HEK293T (cell line): Measurements from ENCODE around the gene EPOP.

ENCODE experiments used
- CTCF ChIA-PET: fragments of 350-600 bp; formaldehyde crosslinking; extraction: SDS; loops from one replicate; lab custom pipeline; 2021; ENCODE audit warnings: antibody characterized with exemption, inconsistent platforms; lab: Yijun Ruan, JAX
- POLR2A ChIA-PET: fragments of 350-600 bp; formaldehyde crosslinking; extraction: SDS; loops from one replicate; lab custom pipeline; 2020; ENCODE audit warnings: antibody characterized with exemption, inconsistent platforms; lab: Yijun Ruan, JAX
- DNase-seq: peaks from one replicate; pipeline ENCODE4 v3.0.0; 2012; ENCODE audit warnings: mixed read lengths; ENCODE audit errors: extremely low spot score
- ARNT ChIP-seq: fragments of 450-650 bp; IDR thresholded peaks from 2 replicates; pipeline ENCODE4 v1.6.1; 2017; ENCODE audit warnings: mild to moderate bottlenecking
- BHLHE40 ChIP-seq: fragments of 450-650 bp; IDR thresholded peaks from 2 replicates; pipeline ENCODE4 v1.6.1; 2016; ENCODE audit warnings: mild to moderate bottlenecking, moderate library complexity, borderline replicate concordance
- CTBP1 ChIP-seq: fragments of 450-650 bp; IDR thresholded peaks from 2 replicates; pipeline ENCODE4 v1.6.1; 2016; ENCODE audit warnings: borderline replicate concordance
- ELF4 ChIP-seq: fragments of 450-650 bp; IDR thresholded peaks from 2 replicates; pipeline ENCODE4 v1.6.1; 2017; ENCODE audit warnings: antibody characterized with exemption
- FOXA1 ChIP-seq: fragments of 450-650 bp; IDR thresholded peaks from 2 replicates; pipeline ENCODE4 v1.6.1; 2016; ENCODE audit warnings: mild to moderate bottlenecking
- FOXK2 ChIP-seq: fragments of 450-650 bp; IDR thresholded peaks from 2 replicates; pipeline ENCODE4 v1.6.1; 2016; ENCODE audit warnings: mild to moderate bottlenecking
- FOXM1 ChIP-seq: fragments of 450-650 bp; IDR thresholded peaks from 2 replicates; pipeline ENCODE4 v1.6.1; 2017; ENCODE audit warnings: mild to moderate bottlenecking, borderline replicate concordance
- HDGF ChIP-seq: fragments of 450-650 bp; IDR thresholded peaks from 2 replicates; pipeline ENCODE4 v1.6.1; 2017; ENCODE audit warnings: antibody characterized with exemption, borderline replicate concordance
- L3MBTL2 ChIP-seq: fragments of 450-650 bp; conservative IDR thresholded peaks from 2 replicates; pipeline ENCODE4 v1.6.1; 2016; ENCODE audit warnings: mild to moderate bottlenecking
- LEF1 ChIP-seq: fragments of 450-650 bp; IDR thresholded peaks from 2 replicates; pipeline ENCODE4 v1.6.1; 2017; ENCODE audit warnings: mild to moderate bottlenecking, borderline replicate concordance
- NFRKB ChIP-seq: fragments of 450-650 bp; IDR thresholded peaks from 2 replicates; pipeline ENCODE4 v1.6.1; 2016; ENCODE audit warnings: mild to moderate bottlenecking, moderate library complexity
- PKNOX1 ChIP-seq: fragments of 450-650 bp; IDR thresholded peaks from 2 replicates; pipeline ENCODE4 v1.6.1; 2016
- SP1 ChIP-seq: fragments of 450-650 bp; IDR thresholded peaks from 2 replicates; pipeline ENCODE4 v1.6.1; 2017
- SUZ12 ChIP-seq: fragments of 450-650 bp; IDR thresholded peaks from 2 replicates; pipeline ENCODE4 v1.6.1; 2016; ENCODE audit warnings: mild to moderate bottlenecking
- TARDBP ChIP-seq: fragments of 450-650 bp; IDR thresholded peaks from 2 replicates; pipeline ENCODE4 v1.6.1; 2016
- ZNF384 ChIP-seq: fragments of 450-650 bp; IDR thresholded peaks from 2 replicates; pipeline ENCODE4 v1.6.1; 2016

Gene EPOP

GRCh38 chr17:38705803-38706504 is 31.2 kb upstream of the EPOP start:
- POLR2A ChIA-PET, result interaction anchor here (0.6 to 2.6 kb wide), 13 partner anchors 8 to 164 kb away, joined by 3 to 12 read pairs (median 6); partner anchors contain the start of genes LASP1 and PSMB3
- CTCF ChIA-PET, result interaction anchor here (0.5 to 1.2 kb wide), 2 partner anchors 23 to 211 kb away, joined by 3 read pairs; no protein-coding TSS in a partner anchor

GRCh38 chr17:38705523-38705802 is 30.7 kb upstream of the EPOP start:
- no peak for DNase-seq
- TF ChIP-seq LEF1 (no peak), ARNT (no peak), TARDBP (no peak), BHLHE40 (no peak)
- CTCF ChIA-PET, result interaction anchor here (0.6 to 1.1 kb wide), 2 partner anchors 29 to 41 kb away, joined by 3 read pairs; no protein-coding TSS in a partner anchor
- POLR2A ChIA-PET, result interaction anchor here (1.0 to 2.8 kb wide), 15 partner anchors 9 to 164 kb away, joined by 3 to 12 read pairs (median 7); partner anchors contain the start of genes EPOP, LASP1 and PSMB3

More at GRCh38 chr17:38705803-38706504, 31.2 kb upstream of the EPOP start:
- 0 out of 2 replicates have a peak, but pooled peaks have one; percentile 7 for TF ChIP-seq FOXM1
- TF ChIP-seq ZNF384, result no peak
- no peak for TF ChIP-seq NFRKB
- TF ChIP-seq BHLHE40, result no peak
- peak; percentile 44; the same call in 1 of the 2 replicates for TF ChIP-seq L3MBTL2
- no peak for TF ChIP-seq HDGF
- no peak for DNase-seq

GRCh38 chr17:38704606-38705522 is 30.1 kb upstream of the EPOP start, which contains the start of gene MLLT6:
Gene MLLT6 (plus strand): TSS chr17:38705273. CDS start chr17:38705633, 360 bp downstream.
- DNase-seq, result peak; percentile 69
- ChIA-PET CTCF (interaction anchor here (0.6 to 1.1 kb wide), 2 partner anchors 28 to 40 kb away, joined by 3 read pairs; no protein-coding TSS in a partner anchor), POLR2A (interaction anchor here (0.7 to 2.8 kb wide), 18 partner anchors 9 to 165 kb away, joined by 3 to 12 read pairs (median 5); partner anchors contain the start of genes EPOP, LASP1, PSMB3 and RPL23)
- TF ChIP-seq L3MBTL2 (no peak), ZNF384 (no peak), LEF1 (no peak), ELF4 (no peak), FOXM1 (no peak), NFRKB (no peak), SUZ12 (no peak), PKNOX1 (no peak), TARDBP (no peak), ARNT (no peak)

GRCh38 chr17:38703742-38704605 is 29.2 kb upstream of the EPOP start:
- POLR2A ChIA-PET, result interaction anchor here (0.7 to 2.8 kb wide), 18 partner anchors 8 to 166 kb away, joined by 3 to 12 read pairs (median 5); partner anchors contain the start of genes CISD3, EPOP, LASP1 and PSMB3
- TF ChIP-seq PKNOX1 (no peak), BHLHE40 (no peak), TARDBP (peak; percentile 27; the same call in 1 of the 2 replicates), L3MBTL2 (peak; percentile 60), ARNT (no peak), SP1 (no peak), FOXM1 (no peak), LEF1 (no peak)
- DNase-seq, result peak; percentile 27
- CTCF ChIA-PET, result interaction anchor here (1.1 kb wide), 1 partner anchor 27 kb away, joined by 3 read pairs; no protein-coding TSS in a partner anchor

- no peak for DNase-seq
- ChIA-PET CTCF (no interaction called here), POLR2A (interaction anchor here (1.2 to 2.8 kb wide), 7 partner anchors 13 to 151 kb away, joined by 3 to 12 read pairs (median 6); partner anchors contain the start of genes CISD3, PSMB3 and RPL23)
- TF ChIP-seq CTBP1 (no peak), ZNF384 (no peak), PKNOX1 (no peak; the same call in 1 of the 2 replicates), FOXA1 (no peak), TARDBP (no peak), SUZ12 (no peak), ELF4 (no peak), FOXK2 (no peak), HDGF (no peak), SP1 (no peak), LEF1 (no peak), NFRKB (no peak), FOXM1 (no peak)
Observed at GRCh38 chr17:38702916-38703741, 28.4 kb upstream of the EPOP start.
